Measurements from ENCODE around the gene DPY19L3. TPM values are rescaled to one million over a fixed set of nuclear protein-coding genes. Genes with fewer than 3 reads are reported as not detected.

Gene DPY19L3
- total RNA-seq = 10 to 100 TPM; 14.8 to 15.0 TPM

- H3K27ac Mint-ChIP-seq = peak within 1 kb of the TSS; percentile 85
- no peaks in the 10 kb centered on the region for H3K27me3 Mint-ChIP-seq
- no peaks in the 10 kb centered on the region for H3K9me3 Mint-ChIP-seq
- H3K4me1 Mint-ChIP-seq = peaks cover 5% of the 10 kb centered on the region
- peaks cover 24% of the 10 kb centered on the region for H3K36me3 Mint-ChIP-seq (ENCODE audit: low read depth)
- ATAC-seq (replicated peaks) = peak; percentile 97
- H3K4me3 Mint-ChIP-seq = peak within 1 kb of the TSS; percentile 81
Measured at GRCh38 chr19:32405431-32406160, at the start of gene DPY19L3. DPY19L3 (plus strand) TSS chr19:32405770; CDS start chr19:32408254, 2,484 bp downstream.

- ATAC-seq (replicated peaks) = no peak
- H3K36me3 Mint-ChIP-seq (ENCODE audit: low read depth) = peaks cover 100% of the 10 kb centered on the region
Measured at GRCh38 chr19:32357720-32358119, 47.9 kb upstream of the DPY19L3 start.

GRCh38 chr19:32358321-32358720, 47.2 kb upstream of the DPY19L3 start:
- Mint-ChIP-seq H3K36me3 (ENCODE audit: low read depth) (peaks cover 100% of the 10 kb centered on the region), H3K4me3 (no peak overlapping the region), H3K4me1 (peaks cover 14% of the 10 kb centered on the region), H3K9me3 (no peaks in the 10 kb centered on the region), H3K27ac (no peak overlapping the region), H3K27me3 (no peaks in the 10 kb centered on the region)
- no peak for ATAC-seq (replicated peaks)

More at GRCh38 chr19:32357720-32358119, 47.9 kb upstream of the DPY19L3 start:
- no peak overlapping the region for H3K4me3 Mint-ChIP-seq
- H3K27me3 Mint-ChIP-seq = no peaks in the 10 kb centered on the region
- no peaks in the 10 kb centered on the region for H3K9me3 Mint-ChIP-seq
- H3K4me1 Mint-ChIP-seq = peaks cover 11% of the 10 kb centered on the region
- no peak overlapping the region for H3K27ac Mint-ChIP-seq

- Mint-ChIP-seq H3K36me3 (ENCODE audit: low read depth) (peaks cover 100% of the 10 kb centered on the region), H3K27me3 (no peaks in the 10 kb centered on the region), H3K4me3 (no peak overlapping the region), H3K4me1 (peaks cover 12% of the 10 kb centered on the region), H3K9me3 (no peaks in the 10 kb centered on the region), H3K27ac (no peak overlapping the region)
- ATAC-seq (replicated peaks) = no peak
Measured at GRCh38 chr19:32359581-32359980, 46.0 kb upstream of the DPY19L3 start.

GRCh38 chr19:32361574-32362317, 43.8 kb upstream of the DPY19L3 start:
- Mint-ChIP-seq H3K36me3 (ENCODE audit: low read depth) (peaks cover 100% of the 10 kb centered on the region), H3K4me1 (peaks cover 17% of the 10 kb centered on the region), H3K9me3 (no peaks in the 10 kb centered on the region), H3K27me3 (no peaks in the 10 kb centered on the region), H3K27ac (peak overlapping the region; percentile 10), H3K4me3 (no peak overlapping the region)
- ATAC-seq (replicated peaks) = no peak

- peak overlapping the region; percentile 10 for H3K27ac Mint-ChIP-seq
- peaks cover 100% of the 10 kb centered on the region for H3K36me3 Mint-ChIP-seq (ENCODE audit: low read depth)
- H3K4me1 Mint-ChIP-seq = peaks cover 17% of the 10 kb centered on the region
- H3K27me3 Mint-ChIP-seq = no peaks in the 10 kb centered on the region
- ATAC-seq (replicated peaks) = no peak
- no peak overlapping the region for H3K4me3 Mint-ChIP-seq
- H3K9me3 Mint-ChIP-seq = no peaks in the 10 kb centered on the region
Measured at GRCh38 chr19:32362318-32362691, 43.3 kb upstream of the DPY19L3 start.

GRCh38 chr19:32363175-32363574, 42.4 kb upstream of the DPY19L3 start:
- no peak for ATAC-seq (replicated peaks)
- Mint-ChIP-seq H3K4me3 (no peak overlapping the region), H3K36me3 (ENCODE audit: low read depth) (peaks cover 100% of the 10 kb centered on the region)

GRCh38 chr19:32363632-32364031, 41.9 kb upstream of the DPY19L3 start:
- H3K4me1 Mint-ChIP-seq = peaks cover 17% of the 10 kb centered on the region
- no peaks in the 10 kb centered on the region for H3K27me3 Mint-ChIP-seq
- ATAC-seq (replicated peaks) = no peak
- H3K36me3 Mint-ChIP-seq (ENCODE audit: low read depth) = peaks cover 100% of the 10 kb centered on the region
- peak overlapping the region; percentile 6 for H3K27ac Mint-ChIP-seq
- no peak overlapping the region for H3K4me3 Mint-ChIP-seq
- H3K9me3 Mint-ChIP-seq = no peaks in the 10 kb centered on the region

More at GRCh38 chr19:32363175-32363574, 42.4 kb upstream of the DPY19L3 start:
- H3K9me3 Mint-ChIP-seq = no peaks in the 10 kb centered on the region
- H3K4me1 Mint-ChIP-seq = peaks cover 17% of the 10 kb centered on the region
- no peaks in the 10 kb centered on the region for H3K27me3 Mint-ChIP-seq
- H3K27ac Mint-ChIP-seq = peak overlapping the region; percentile 6

- Mint-ChIP-seq H3K27me3 (no peaks in the 10 kb centered on the region), H3K27ac (peak overlapping the region; percentile 6), H3K36me3 (ENCODE audit: low read depth) (peaks cover 100% of the 10 kb centered on the region), H3K4me1 (peaks cover 17% of the 10 kb centered on the region), H3K4me3 (no peak overlapping the region), H3K9me3 (no peaks in the 10 kb centered on the region)
- ATAC-seq (replicated peaks) = no peak
Measured at GRCh38 chr19:32364040-32364439, 41.5 kb upstream of the DPY19L3 start.

GRCh38 chr19:32367063-32367462, 38.5 kb upstream of the DPY19L3 start:
- H3K27me3 Mint-ChIP-seq = no peaks in the 10 kb centered on the region
- no peak for ATAC-seq (replicated peaks)
- H3K36me3 Mint-ChIP-seq (ENCODE audit: low read depth) = peaks cover 100% of the 10 kb centered on the region
- H3K4me1 Mint-ChIP-seq = peaks cover 18% of the 10 kb centered on the region
- no peak overlapping the region for H3K4me3 Mint-ChIP-seq
- no peak overlapping the region for H3K27ac Mint-ChIP-seq
- H3K9me3 Mint-ChIP-seq = no peaks in the 10 kb centered on the region

- peaks cover 14% of the 10 kb centered on the region for H3K4me1 Mint-ChIP-seq
- no peak overlapping the region for H3K27ac Mint-ChIP-seq
- H3K27me3 Mint-ChIP-seq = no peaks in the 10 kb centered on the region
- no peaks in the 10 kb centered on the region for H3K9me3 Mint-ChIP-seq
- ATAC-seq (replicated peaks) = no peak
- peaks cover 100% of the 10 kb centered on the region for H3K36me3 Mint-ChIP-seq (ENCODE audit: low read depth)
- H3K4me3 Mint-ChIP-seq = no peak overlapping the region
Measured at GRCh38 chr19:32367948-32368536, 37.5 kb upstream of the DPY19L3 start.

- Mint-ChIP-seq H3K9me3 (no peaks in the 10 kb centered on the region), H3K27ac (no peak overlapping the region), H3K36me3 (ENCODE audit: low read depth) (peaks cover 100% of the 10 kb centered on the region), H3K4me1 (peaks cover 14% of the 10 kb centered on the region), H3K27me3 (no peaks in the 10 kb centered on the region), H3K4me3 (no peak overlapping the region)
- no peak for ATAC-seq (replicated peaks)
Measured at GRCh38 chr19:32368787-32369186, 36.8 kb upstream of the DPY19L3 start.

- H3K36me3 Mint-ChIP-seq (ENCODE audit: low read depth) = peaks cover 93% of the 10 kb centered on the region
- no peaks in the 10 kb centered on the region for H3K9me3 Mint-ChIP-seq
- no peak for ATAC-seq (replicated peaks)
Measured at GRCh38 chr19:32372726-32373517, 32.6 kb upstream of the DPY19L3 start.

More at GRCh38 chr19:32372726-32373517, 32.6 kb upstream of the DPY19L3 start:
- Mint-ChIP-seq H3K4me1 (peaks cover 10% of the 10 kb centered on the region), H3K4me3 (no peak overlapping the region), H3K27me3 (no peaks in the 10 kb centered on the region), H3K27ac (no peak overlapping the region)
